ENCODE data around the gene UAP1.
"Not testable (repeated sequence)": the region's sequence is repeated elsewhere in the genome, so short reads cannot be mapped to it uniquely, and the experiment has no call there.

UAP1 gene

GRCh38 chr1:162578071-162578700 is 16.7 kb downstream of the UAP1 start:
- H3K23ac ChIP-seq (ENCODE audit: low read length): no peak overlapping the region
- no peak overlapping the region for H2BK15ac ChIP-seq (replicated peaks; ENCODE audit: low read depth)
- no peak overlapping the region for H2AK5ac ChIP-seq (ENCODE audit: low read length)
- no peak for DNase-seq
- peaks cover 1% of the 10 kb centered on the region for H3K36me3 ChIP-seq (ENCODE audit: control insufficient read depth, insufficient read depth, low read length)
- no peak overlapping the region for H3K4me3 ChIP-seq (ENCODE audit: low read length)
- H2BK5ac ChIP-seq (ENCODE audit: low read length): no peak overlapping the region
- H3K18ac ChIP-seq (ENCODE audit: low read length): no peak overlapping the region
- H3K79me2 ChIP-seq (ENCODE audit: control insufficient read depth, insufficient read depth, low read length): no peaks in the 10 kb centered on the region
- no peak overlapping the region for H3K9ac ChIP-seq (ENCODE audit: low read length)
- H3K4ac ChIP-seq (ENCODE audit: low read depth, low read length): no peak overlapping the region
- no peaks in the 10 kb centered on the region for H3K79me1 ChIP-seq (ENCODE audit: low read length)
- no peaks in the 10 kb centered on the region for H3K27me3 ChIP-seq (ENCODE audit: insufficient read depth, low read length, poor library complexity)
- no peak overlapping the region for H4K8ac ChIP-seq (ENCODE audit: low read depth, low read length)
- no peak overlapping the region for H3K56ac ChIP-seq (ENCODE audit: low read length)
- H3K4me2 ChIP-seq (ENCODE audit: low read length): no peak overlapping the region
- H4K5ac ChIP-seq (ENCODE audit: low read length): no peak overlapping the region
- H2BK120ac ChIP-seq (ENCODE audit: low read depth, low read length): no peak overlapping the region
- no peak overlapping the region for H3K27ac ChIP-seq (ENCODE audit: low read depth, low read length)
- WGBS (ENCODE audit: extremely low coverage, insufficient coverage, low lambda C conversion rate): no CpG with 5 or more reads among the region's 4 CpGs
- no peaks in the 10 kb centered on the region for H3K4me1 ChIP-seq (ENCODE audit: control insufficient read depth, low read depth, low read length)

GRCh38 chr1:162578936-162579335 is 17.4 kb downstream of the UAP1 start:
- H4K8ac ChIP-seq (ENCODE audit: low read depth, low read length): no peak overlapping the region
- no peak overlapping the region for H3K18ac ChIP-seq (ENCODE audit: low read length)
- no peak overlapping the region for H3K4me3 ChIP-seq (ENCODE audit: low read length)
- no peak for DNase-seq
- H3K79me1 ChIP-seq (ENCODE audit: low read length): no peaks in the 10 kb centered on the region
- H3K27me3 ChIP-seq (ENCODE audit: insufficient read depth, low read length, poor library complexity): no peaks in the 10 kb centered on the region
- H4K5ac ChIP-seq (ENCODE audit: low read length): no peak overlapping the region
- H2BK5ac ChIP-seq (ENCODE audit: low read length): no peak overlapping the region
- H3K4me1 ChIP-seq (ENCODE audit: control insufficient read depth, low read depth, low read length): no peaks in the 10 kb centered on the region
- H2BK120ac ChIP-seq (ENCODE audit: low read depth, low read length): no peak overlapping the region
- H3K4ac ChIP-seq (ENCODE audit: low read depth, low read length): no peak overlapping the region
- H3K36me3 ChIP-seq (ENCODE audit: control insufficient read depth, insufficient read depth, low read length): peaks cover 1% of the 10 kb centered on the region
- 100% methylated on average over 1 of the region's 1 CpG for WGBS (ENCODE audit: extremely low coverage, insufficient coverage, low lambda C conversion rate)
- no peak overlapping the region for H3K23ac ChIP-seq (ENCODE audit: low read length)
- H3K4me2 ChIP-seq (ENCODE audit: low read length): no peak overlapping the region
- H2BK15ac ChIP-seq (replicated peaks; ENCODE audit: low read depth): no peak overlapping the region
- H3K9ac ChIP-seq (ENCODE audit: low read length): no peak overlapping the region
- no peaks in the 10 kb centered on the region for H3K79me2 ChIP-seq (ENCODE audit: control insufficient read depth, insufficient read depth, low read length)
- no peak overlapping the region for H3K56ac ChIP-seq (ENCODE audit: low read length)
- H2AK5ac ChIP-seq (ENCODE audit: low read length): no peak overlapping the region
- no peak overlapping the region for H3K27ac ChIP-seq (ENCODE audit: low read depth, low read length)

- H3K9ac ChIP-seq (ENCODE audit: low read length): no peak overlapping the region
- H3K27ac ChIP-seq (ENCODE audit: low read depth, low read length): no peak overlapping the region
- H2BK15ac ChIP-seq (replicated peaks; ENCODE audit: low read depth): no peak overlapping the region
- H3K36me3 ChIP-seq (ENCODE audit: control insufficient read depth, insufficient read depth, low read length): peaks cover 1% of the 10 kb centered on the region
- H3K4ac ChIP-seq (ENCODE audit: low read depth, low read length): no peak overlapping the region
- no peaks in the 10 kb centered on the region for H3K79me2 ChIP-seq (ENCODE audit: control insufficient read depth, insufficient read depth, low read length)
- H3K79me1 ChIP-seq (ENCODE audit: low read length): no peaks in the 10 kb centered on the region
- H2BK120ac ChIP-seq (ENCODE audit: low read depth, low read length): no peak overlapping the region
- DNase-seq: no peak
- no peak overlapping the region for H3K56ac ChIP-seq (ENCODE audit: low read length)
- H4K5ac ChIP-seq (ENCODE audit: low read length): no peak overlapping the region
- no peaks in the 10 kb centered on the region for H3K27me3 ChIP-seq (ENCODE audit: insufficient read depth, low read length, poor library complexity)
- no peak overlapping the region for H4K8ac ChIP-seq (ENCODE audit: low read depth, low read length)
- no peaks in the 10 kb centered on the region for H3K4me1 ChIP-seq (ENCODE audit: control insufficient read depth, low read depth, low read length)
- H3K18ac ChIP-seq (ENCODE audit: low read length): no peak overlapping the region
- H3K23ac ChIP-seq (ENCODE audit: low read length): no peak overlapping the region
- no peak overlapping the region for H3K4me2 ChIP-seq (ENCODE audit: low read length)
- H2AK5ac ChIP-seq (ENCODE audit: low read length): no peak overlapping the region
- no peak overlapping the region for H2BK5ac ChIP-seq (ENCODE audit: low read length)
- H3K4me3 ChIP-seq (ENCODE audit: low read length): no peak overlapping the region
Measured at GRCh38 chr1:162580308-162580707, 18.8 kb downstream of the UAP1 start.

- not testable (repeated sequence) for H3K4me3 ChIP-seq (ENCODE audit: low read length); H3K4ac ChIP-seq (ENCODE audit: low read depth, low read length); H4K8ac ChIP-seq (ENCODE audit: low read depth, low read length); H3K36me3 ChIP-seq (ENCODE audit: control insufficient read depth, insufficient read depth, low read length); H3K27ac ChIP-seq (ENCODE audit: low read depth, low read length); H3K9ac ChIP-seq (ENCODE audit: low read length); H2BK5ac ChIP-seq (ENCODE audit: low read length); DNase-seq; H2BK120ac ChIP-seq (ENCODE audit: low read depth, low read length); H3K18ac ChIP-seq (ENCODE audit: low read length); H2BK15ac ChIP-seq (replicated peaks; ENCODE audit: low read depth); H2AK5ac ChIP-seq (ENCODE audit: low read length); H3K79me1 ChIP-seq (ENCODE audit: low read length); H3K79me2 ChIP-seq (ENCODE audit: control insufficient read depth, insufficient read depth, low read length); H3K4me2 ChIP-seq (ENCODE audit: low read length); H3K56ac ChIP-seq (ENCODE audit: low read length); H3K23ac ChIP-seq (ENCODE audit: low read length); H3K27me3 ChIP-seq (ENCODE audit: insufficient read depth, low read length, poor library complexity); H3K4me1 ChIP-seq (ENCODE audit: control insufficient read depth, low read depth, low read length); H4K5ac ChIP-seq (ENCODE audit: low read length)
- no CpG with 5 or more reads among the region's 6 CpGs for WGBS (ENCODE audit: extremely low coverage, insufficient coverage, low lambda C conversion rate)
Measured at GRCh38 chr1:162582901-162583300, 21.4 kb downstream of the UAP1 start.

- not testable (repeated sequence) for H3K36me3 ChIP-seq (ENCODE audit: control insufficient read depth, insufficient read depth, low read length)
- WGBS (ENCODE audit: extremely low coverage, insufficient coverage, low lambda C conversion rate): no CpG with 5 or more reads among the region's 4 CpGs
Measured at GRCh38 chr1:162585101-162585500, 23.6 kb downstream of the UAP1 start.

GRCh38 chr1:162587347-162587746 is 25.8 kb downstream of the UAP1 start:
- Histone ChIP-seq H2AK5ac (ENCODE audit: low read length) (no peak overlapping the region), H4K8ac (ENCODE audit: low read depth, low read length) (no peak overlapping the region), H3K79me2 (ENCODE audit: control insufficient read depth, insufficient read depth, low read length) (no peaks in the 10 kb centered on the region), H3K4ac (ENCODE audit: low read depth, low read length) (no peak overlapping the region), H3K9ac (ENCODE audit: low read length) (no peak overlapping the region), H3K27ac (ENCODE audit: low read depth, low read length) (no peak overlapping the region), H2BK15ac (replicated peaks; ENCODE audit: low read depth) (no peak overlapping the region), H4K5ac (ENCODE audit: low read length) (no peak overlapping the region), H3K56ac (ENCODE audit: low read length) (no peak overlapping the region), H3K4me1 (ENCODE audit: control insufficient read depth, low read depth, low read length) (no peaks in the 10 kb centered on the region), H3K36me3 (ENCODE audit: control insufficient read depth, insufficient read depth, low read length) (no peaks in the 10 kb centered on the region), H3K23ac (ENCODE audit: low read length) (no peak overlapping the region), H3K79me1 (ENCODE audit: low read length) (no peaks in the 10 kb centered on the region), H3K27me3 (ENCODE audit: insufficient read depth, low read length, poor library complexity) (no peaks in the 10 kb centered on the region), H2BK120ac (ENCODE audit: low read depth, low read length) (no peak overlapping the region), H3K4me3 (ENCODE audit: low read length) (no peak overlapping the region), H2BK5ac (ENCODE audit: low read length) (no peak overlapping the region), H3K18ac (ENCODE audit: low read length) (no peak overlapping the region), H3K4me2 (ENCODE audit: low read length) (no peak overlapping the region)
- WGBS (ENCODE audit: extremely low coverage, insufficient coverage, low lambda C conversion rate): no CpG with 5 or more reads among the region's 6 CpGs
- no peak for DNase-seq

More at GRCh38 chr1:162585101-162585500, 23.6 kb downstream of the UAP1 start:
- H2BK5ac ChIP-seq (ENCODE audit: low read length); H3K23ac ChIP-seq (ENCODE audit: low read length); H3K56ac ChIP-seq (ENCODE audit: low read length); H2BK15ac ChIP-seq (replicated peaks; ENCODE audit: low read depth); H2AK5ac ChIP-seq (ENCODE audit: low read length); H3K4me3 ChIP-seq (ENCODE audit: low read length); H3K4me2 ChIP-seq (ENCODE audit: low read length); H3K27me3 ChIP-seq (ENCODE audit: insufficient read depth, low read length, poor library complexity); H2BK120ac ChIP-seq (ENCODE audit: low read depth, low read length); H3K4me1 ChIP-seq (ENCODE audit: control insufficient read depth, low read depth, low read length); H3K27ac ChIP-seq (ENCODE audit: low read depth, low read length); H3K4ac ChIP-seq (ENCODE audit: low read depth, low read length); H3K79me1 ChIP-seq (ENCODE audit: low read length); H3K79me2 ChIP-seq (ENCODE audit: control insufficient read depth, insufficient read depth, low read length); H4K5ac ChIP-seq (ENCODE audit: low read length); H3K18ac ChIP-seq (ENCODE audit: low read length); H3K9ac ChIP-seq (ENCODE audit: low read length); DNase-seq: not testable (repeated sequence)
- H4K8ac ChIP-seq (ENCODE audit: low read depth, low read length): peak overlapping the region; percentile 76

Data from mesendoderm (in vitro differentiated cells).